IMR-90 (cell line): ENCODE data around the gene ZNF503. TPM values are rescaled to one million over a fixed set of nuclear protein-coding genes. Genes with fewer than 3 reads are reported as not detected.

Experiments used
- ATAC-seq: fragments of 200-7000 bp; cut with Tn5 transposase; 2 replicates; pipeline ENCODE4 v1.9.1; 2020; ENCODE audit warnings: low read depth, mild to moderate bottlenecking, moderate library complexity
- BruUV-seq: library from RNA; stranded (reverse); fragments of 400-500 nt; replicated peaks from 2 replicates; lab custom pipeline; 2021; lab: Mats Ljungman, UMichigan
- CTCF ChIA-PET: fragments of 300-600 bp; formaldehyde crosslinking; extraction: SDS; loops from one replicate; lab custom pipeline; 2021; ENCODE audit warnings: antibody characterized with exemption; lab: Yijun Ruan, JAX
- POLR2A ChIA-PET: fragments of 300-600 bp; sonication (Branson Sonifier 250); formaldehyde crosslinking; loops from one replicate; lab custom pipeline; 2022; ENCODE audit warnings: antibody characterized with exemption; ENCODE audit not compliant: unreplicated experiment; lab: Charles Lee
- DNase-seq: peaks from one replicate; pipeline ENCODE4 v3.0.0; 2013
- H2AFZ ChIP-seq: replicated peaks from 2 replicates; pipeline ENCODE3; 2013; ENCODE audit warnings: low read length, mild to moderate bottlenecking; ENCODE audit not compliant: poor library complexity
- H2AK5ac ChIP-seq: 2 replicates; pipeline ENCODE4 v1.6.1; 2013; ENCODE audit warnings: low read depth, low read length, inconsistent platforms
- H2AK9ac ChIP-seq: replicated peaks from 2 replicates; pipeline ENCODE3; 2013; ENCODE audit warnings: mild to moderate bottlenecking, low read depth, low read length, moderate library complexity; ENCODE audit not compliant: poor library complexity
- H2BK120ac ChIP-seq: 2 replicates; pipeline ENCODE4 v1.6.1; 2013; ENCODE audit warnings: low read depth, low read length, inconsistent platforms
- H2BK15ac ChIP-seq: 3 replicates; pipeline ENCODE4 v1.6.1; 2013; ENCODE audit warnings: low read depth, low read length, inconsistent platforms
- H2BK20ac ChIP-seq: 2 replicates; pipeline ENCODE4 v1.6.1; 2013; ENCODE audit warnings: low read depth, mild to moderate bottlenecking, inconsistent platforms, low read length, moderate library complexity
- H2BK5ac ChIP-seq: 2 replicates; pipeline ENCODE4 v1.6.1; 2013; ENCODE audit warnings: mild to moderate bottlenecking, low read depth, low read length, inconsistent platforms; ENCODE audit not compliant: poor library complexity, severe bottlenecking
- H3K14ac ChIP-seq: replicated peaks from 2 replicates; pipeline ENCODE4 v1.6.1; 2013; ENCODE audit warnings: low read depth, low read length, inconsistent platforms
- H3K18ac ChIP-seq: 2 replicates; pipeline ENCODE4 v1.6.1; 2013; ENCODE audit warnings: low read depth, low read length, control low read depth
- H3K23ac ChIP-seq: 2 replicates; pipeline ENCODE4 v1.6.1; 2013; ENCODE audit warnings: low read depth, low read length, inconsistent platforms
- H3K27ac ChIP-seq: 2 replicates; pipeline ENCODE4 v1.5.1; 2013; ENCODE audit warnings: mild to moderate bottlenecking, control low read depth, low read length; ENCODE audit not compliant: insufficient read depth
- H3K27me3 ChIP-seq: 2 replicates; pipeline ENCODE4 v1.6.1; 2013; ENCODE audit warnings: low read length; ENCODE audit not compliant: control insufficient read depth, insufficient read depth
- H3K36me3 ChIP-seq: 2 replicates; pipeline ENCODE4 v1.6.1; 2013; ENCODE audit warnings: low read length, mixed read lengths; ENCODE audit not compliant: control insufficient read depth, insufficient read depth
- H3K4ac ChIP-seq: 2 replicates; pipeline ENCODE4 v1.6.1; 2013; ENCODE audit warnings: low read depth, low read length, inconsistent platforms
- H3K4me1 ChIP-seq: 2 replicates; pipeline ENCODE4 v1.6.1; 2013; ENCODE audit warnings: low read length, mixed read lengths; ENCODE audit not compliant: control insufficient read depth, insufficient read depth
- H3K4me2 ChIP-seq: 2 replicates; pipeline ENCODE4 v1.6.1; 2013; ENCODE audit warnings: low read depth, mild to moderate bottlenecking, control low read depth, low read length, moderate library complexity
- H3K4me3 ChIP-seq: 2 replicates; pipeline ENCODE4 v1.5.1; 2013; ENCODE audit warnings: low read depth, mild to moderate bottlenecking, control low read depth, low read length, moderate library complexity; ENCODE audit not compliant: insufficient read depth
- H3K56ac ChIP-seq: 2 replicates; pipeline ENCODE4 v1.6.1; 2013; ENCODE audit warnings: low read length, inconsistent platforms; ENCODE audit not compliant: insufficient read depth; ENCODE audit errors: extremely low read depth
- H3K79me1 ChIP-seq, 2 experiments: 2 replicates each; pipeline ENCODE4 v1.6.1; 2013; ENCODE audit warnings: low read length in 2 of 2, inconsistent platforms in 1 of 2, low read depth in 1 of 2
- H3K9ac ChIP-seq: 2 replicates; pipeline ENCODE4 v1.6.1; 2013; ENCODE audit warnings: low read depth, low read length, control low read depth
- H3K9me1 ChIP-seq: 2 replicates; pipeline ENCODE4 v1.6.1; 2013; ENCODE audit warnings: low read length, inconsistent platforms; ENCODE audit not compliant: insufficient read depth
- H3K9me3 ChIP-seq: 2 replicates; pipeline ENCODE4 v1.6.1; 2013; ENCODE audit warnings: low read length; ENCODE audit not compliant: control insufficient read depth, insufficient read depth
- H4K20me1 ChIP-seq: 2 replicates; pipeline ENCODE4 v1.6.1; 2013; ENCODE audit warnings: low read length, inconsistent platforms; ENCODE audit not compliant: insufficient read depth
- H4K5ac ChIP-seq: 2 replicates; pipeline ENCODE4 v1.6.1; 2013; ENCODE audit warnings: mild to moderate bottlenecking, low read depth, low read length, control low read depth
- H4K8ac ChIP-seq, 2 experiments: 2 replicates each; pipeline ENCODE4 v1.6.1; 2013; ENCODE audit warnings: low read depth in 2 of 2, low read length in 2 of 2, control low read depth in 1 of 2, inconsistent platforms in 1 of 2
- H4K91ac ChIP-seq: 2 replicates; pipeline ENCODE4 v1.6.1; 2013; ENCODE audit warnings: low read depth, low read length, inconsistent platforms; ENCODE audit not compliant: insufficient read depth
- CEBPB ChIP-seq: IDR thresholded peaks from 2 replicates; pipeline ENCODE4 v1.6.1; 2012; ENCODE audit warnings: low read depth, low read length, improper control_type of control experiment
- POLR2A ChIP-seq: IDR thresholded peaks from 2 replicates; pipeline ENCODE4 v1.6.1; 2012; ENCODE audit warnings: mild to moderate bottlenecking, low read depth, low read length
- USF2 ChIP-seq: fragments of 150-350 bp; IDR thresholded peaks from 2 replicates; pipeline ENCODE4 v1.6.1; 2017; ENCODE audit warnings: mild to moderate bottlenecking, antibody characterized with exemption, low read length, low read depth
- WGBS, 2 experiments: methylation state at CpG; one replicate each; pipeline versions ENCODE4 v1.1.5 to v1.1.7; 2013; ENCODE audit warnings: missing lambda C conversion rate in 2 of 2; ENCODE audit not compliant: insufficient read length in 1 of 2; ENCODE audit errors: extremely low coverage in 2 of 2; 5-methylcytosine and 5-hydroxymethylcytosine counted together
- dilution Hi-C: fragments of 300-500 bp; cut with HindIII; formaldehyde crosslinking; loops from one replicate; pipeline ENCODE4 v1.14.3; 2018; ENCODE audit warnings: low sequenced_read_pairs; ENCODE audit not compliant: unreplicated experiment
- in situ Hi-C: fragments of 300-500 bp; cut with MboI; formaldehyde crosslinking; loops from 3 replicates; pipeline ENCODE4 v1.14.3; 2019; ENCODE audit warnings: low sequenced_read_pairs, inconsistent platforms, mixed read lengths
- intact Hi-C: fragments of 100-400 bp; cut with micrococcal nuclease; formaldehyde crosslinking; loops from 2 replicates; pipeline ENCODE4 v1.10.0; 2022
- polyA plus RNA-seq, 3 experiments: library from polyadenylated mRNA; depleted of rRNA; stranded (reverse); fragments of >200 nt; gene quantifications; 2 replicates each; pipeline ENCODE4 v1.2.3, GENCODE V29; 2012; ENCODE audit warnings: low replicate concordance in 1 of 3
- total RNA-seq: library from RNA; depleted of rRNA; stranded (reverse); fragments of >200 nt; gene quantifications from 2 replicates; pipeline ENCODE4 v1.2.3, GENCODE V29; 2012

Gene ZNF503
- total and polyA plus RNA-seq, 2 of the 4 experiments (the other 2 are of a cell fraction): 0.36 to 5.8 TPM

GRCh38 chr10:75450075-75450445, 48.5 kb upstream of the ZNF503 start:
- intact Hi-C loops: no loop called here
- no peak for TF ChIP-seq USF2
- TF ChIP-seq CEBPB: no peak
- no peak for TF ChIP-seq POLR2A
- H3K9ac ChIP-seq: no peak overlapping the region
- no peak overlapping the region for H2AK9ac ChIP-seq
- no peak overlapping the region for H3K4me3 ChIP-seq
- no peak overlapping the region for H2AFZ ChIP-seq
- no peaks in the 10 kb centered on the region for H4K20me1 ChIP-seq
- DNase-seq (no peak), ATAC-seq (no peak)
- no peak overlapping the region for H4K91ac ChIP-seq
- no peak overlapping the region for H4K5ac ChIP-seq
- no peak overlapping the region for H3K4me2 ChIP-seq
- H3K23ac ChIP-seq: no peak overlapping the region
- whole genome bisulfite sequencing, 2 experiments: no CpG with 5 or more reads among the region's 4 CpGs
- no peaks in the 10 kb centered on the region for H3K79me1 ChIP-seq
- no peak overlapping the region for H2AK5ac ChIP-seq
- no peak overlapping the region for H3K14ac ChIP-seq
- no peak overlapping the region for H2BK20ac ChIP-seq
- BruUV-seq: no TSS peak
- peaks cover 2% of the 10 kb centered on the region; the same call in 1 of the 2 replicates for H3K9me3 ChIP-seq
- H3K27ac ChIP-seq: no peak overlapping the region
- POLR2A ChIA-PET: no interaction called here
- H3K4ac ChIP-seq: no peak overlapping the region
- H3K27me3 ChIP-seq: peaks cover 7% of the 10 kb centered on the region
- in situ Hi-C loops: no loop called here
- H3K36me3 ChIP-seq: no peaks in the 10 kb centered on the region
- H3K9me1 ChIP-seq: no peaks in the 10 kb centered on the region
- CTCF ChIA-PET: interaction anchor here (0.6 kb wide), 1 partner anchor 91 kb away, joined by 3 read pairs; no protein-coding TSS in a partner anchor
- dilution Hi-C loops: no loop called here
- H4K8ac ChIP-seq: no peak overlapping the region
- H2BK5ac ChIP-seq: no peak overlapping the region
- no peak overlapping the region for H3K18ac ChIP-seq
- no peak overlapping the region for H2BK120ac ChIP-seq
- no peaks in the 10 kb centered on the region for H3K4me1 ChIP-seq
- H3K56ac ChIP-seq: no peak overlapping the region
- H2BK15ac ChIP-seq: no peak overlapping the region
